ENCODE results near the gene KCNQ4. TPM values are rescaled to one million over a fixed set of nuclear protein-coding genes. Genes with fewer than 3 reads are reported as not detected.
A peak's percentile ranks its signal among the peaks of the same experiment; 100 is the strongest.

The KCNQ4 gene
- 1 to 10 TPM; 1.0 to 1.7 TPM for total RNA-seq

- TF ChIP-seq, protein P1, sequence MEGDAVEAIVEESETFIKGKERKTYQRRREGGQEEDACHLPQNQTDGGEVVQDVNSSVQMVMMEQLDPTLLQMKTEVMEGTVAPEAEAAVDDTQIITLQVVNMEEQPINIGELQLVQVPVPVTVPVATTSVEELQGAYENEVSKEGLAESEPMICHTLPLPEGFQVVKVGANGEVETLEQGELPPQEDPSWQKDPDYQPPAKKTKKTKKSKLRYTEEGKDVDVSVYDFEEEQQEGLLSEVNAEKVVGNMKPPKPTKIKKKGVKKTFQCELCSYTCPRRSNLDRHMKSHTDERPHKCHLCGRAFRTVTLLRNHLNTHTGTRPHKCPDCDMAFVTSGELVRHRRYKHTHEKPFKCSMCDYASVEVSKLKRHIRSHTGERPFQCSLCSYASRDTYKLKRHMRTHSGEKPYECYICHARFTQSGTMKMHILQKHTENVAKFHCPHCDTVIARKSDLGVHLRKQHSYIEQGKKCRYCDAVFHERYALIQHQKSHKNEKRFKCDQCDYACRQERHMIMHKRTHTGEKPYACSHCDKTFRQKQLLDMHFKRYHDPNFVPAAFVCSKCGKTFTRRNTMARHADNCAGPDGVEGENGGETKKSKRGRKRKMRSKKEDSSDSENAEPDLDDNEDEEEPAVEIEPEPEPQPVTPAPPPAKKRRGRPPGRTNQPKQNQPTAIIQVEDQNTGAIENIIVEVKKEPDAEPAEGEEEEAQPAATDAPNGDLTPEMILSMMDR (IDR thresholded peaks at IDR 0.05) = no peak
- H3K36me3 ChIP-seq = no peaks in the 10 kb centered on the region
- no peaks in the 10 kb centered on the region for H3K27me3 ChIP-seq
- DNase-seq (ENCODE audit: low spot score) = no peak
- peak within 1 kb of the TSS; percentile 34 to 52 for H3K4me3 ChIP-seq
- H3K9me3 ChIP-seq = no peaks in the 10 kb centered on the region
- peaks cover 0 to 27% of the 10 kb centered on the region in 2 donors for H3K4me1 ChIP-seq
- H3K27ac ChIP-seq = peak within 1 kb of the TSS; percentile 48 to 70
These were observed at the start of gene KCNQ4 for GRCh38 chr1:40783001-40783905. Gene KCNQ4, plus strand, starts transcription at chr1:40783787. Its CDS starts 307 bp downstream, at chr1:40784094.

GRCh38 chr1:40734882-40735628 is 48.5 kb upstream of the KCNQ4 start:
- peaks cover 20% of the 10 kb centered on the region for H3K36me3 ChIP-seq
- H3K4me1 ChIP-seq = peaks cover 0 to 38% of the 10 kb centered on the region in 2 donors
- TF ChIP-seq, protein P1 (IDR thresholded peaks at IDR 0.05) = no peak
- H3K27me3 ChIP-seq = no peaks in the 10 kb centered on the region
- H3K27ac ChIP-seq = peak overlapping the region in 1 of 2 donors; percentile 13
- H3K9me3 ChIP-seq = no peaks in the 10 kb centered on the region
- DNase-seq (ENCODE audit: low spot score) = no peak
- H3K4me3 ChIP-seq = no peak overlapping the region

GRCh38 chr1:40736085-40736531 is 47.5 kb upstream of the KCNQ4 start:
- H3K4me3 ChIP-seq = no peak overlapping the region
- peaks cover 0 to 44% of the 10 kb centered on the region in 2 donors for H3K4me1 ChIP-seq
- H3K9me3 ChIP-seq = no peaks in the 10 kb centered on the region
- DNase-seq (ENCODE audit: low spot score) = no peak
- no peaks in the 10 kb centered on the region for H3K27me3 ChIP-seq
- H3K36me3 ChIP-seq = peaks cover 17% of the 10 kb centered on the region
- H3K27ac ChIP-seq = peak overlapping the region in 1 of 2 donors; percentile 32
- TF ChIP-seq, protein P1 (IDR thresholded peaks at IDR 0.05) = no peak

- no peak for DNase-seq (ENCODE audit: low spot score)
- TF ChIP-seq, protein P1 (IDR thresholded peaks at IDR 0.05) = no peak
- Histone ChIP-seq H3K27ac (no peak overlapping the region), H3K4me3 (no peak overlapping the region), H3K9me3 (no peaks in the 10 kb centered on the region), H3K27me3 (no peaks in the 10 kb centered on the region), H3K36me3 (peaks cover 42% of the 10 kb centered on the region), H3K4me1 (peaks cover 0 to 58% of the 10 kb centered on the region in 2 donors)
These were observed 44.8 kb upstream of the KCNQ4 start for GRCh38 chr1:40738831-40739230.

GRCh38 chr1:40739455-40740008 is 44.1 kb upstream of the KCNQ4 start:
- TF ChIP-seq, protein P1 (IDR thresholded peaks at IDR 0.05) = no peak
- Histone ChIP-seq H3K4me3 (no peak overlapping the region), H3K36me3 (peaks cover 42% of the 10 kb centered on the region), H3K27ac (peak overlapping the region in 1 of 2 donors; percentile 14), H3K27me3 (no peaks in the 10 kb centered on the region), H3K9me3 (no peaks in the 10 kb centered on the region), H3K4me1 (peaks cover 0 to 66% of the 10 kb centered on the region in 2 donors)
- DNase-seq (ENCODE audit: low spot score) = no peak
